Measurements from ENCODE around the gene QSER1.

QSER1 gene

GRCh38 chr11:33015621-33016551, 123.3 kb downstream of the QSER1 start, which contains the start of gene DEPDC7:
Gene DEPDC7, plus strand, starts transcription at chr11:33015878. Its CDS starts 78 bp downstream, at chr11:33015956.
- no peak within 1 kb of the TSS for H3K27ac ChIP-seq
- no peak for TF ChIP-seq ZFX (IDR thresholded peaks at IDR 0.05)
- TF ChIP-seq, protein P1, sequence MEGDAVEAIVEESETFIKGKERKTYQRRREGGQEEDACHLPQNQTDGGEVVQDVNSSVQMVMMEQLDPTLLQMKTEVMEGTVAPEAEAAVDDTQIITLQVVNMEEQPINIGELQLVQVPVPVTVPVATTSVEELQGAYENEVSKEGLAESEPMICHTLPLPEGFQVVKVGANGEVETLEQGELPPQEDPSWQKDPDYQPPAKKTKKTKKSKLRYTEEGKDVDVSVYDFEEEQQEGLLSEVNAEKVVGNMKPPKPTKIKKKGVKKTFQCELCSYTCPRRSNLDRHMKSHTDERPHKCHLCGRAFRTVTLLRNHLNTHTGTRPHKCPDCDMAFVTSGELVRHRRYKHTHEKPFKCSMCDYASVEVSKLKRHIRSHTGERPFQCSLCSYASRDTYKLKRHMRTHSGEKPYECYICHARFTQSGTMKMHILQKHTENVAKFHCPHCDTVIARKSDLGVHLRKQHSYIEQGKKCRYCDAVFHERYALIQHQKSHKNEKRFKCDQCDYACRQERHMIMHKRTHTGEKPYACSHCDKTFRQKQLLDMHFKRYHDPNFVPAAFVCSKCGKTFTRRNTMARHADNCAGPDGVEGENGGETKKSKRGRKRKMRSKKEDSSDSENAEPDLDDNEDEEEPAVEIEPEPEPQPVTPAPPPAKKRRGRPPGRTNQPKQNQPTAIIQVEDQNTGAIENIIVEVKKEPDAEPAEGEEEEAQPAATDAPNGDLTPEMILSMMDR (conservative IDR thresholded peaks at IDR 0.05) = no peak

- TF ChIP-seq, protein P1 (conservative IDR thresholded peaks at IDR 0.05) = no peak
- TF ChIP-seq ZFX (IDR thresholded peaks at IDR 0.05) = no peak
- H3K27ac ChIP-seq = no peak overlapping the region
These were observed 124.0 kb downstream of the QSER1 start for GRCh38 chr11:33016654-33017053.

DNA sequence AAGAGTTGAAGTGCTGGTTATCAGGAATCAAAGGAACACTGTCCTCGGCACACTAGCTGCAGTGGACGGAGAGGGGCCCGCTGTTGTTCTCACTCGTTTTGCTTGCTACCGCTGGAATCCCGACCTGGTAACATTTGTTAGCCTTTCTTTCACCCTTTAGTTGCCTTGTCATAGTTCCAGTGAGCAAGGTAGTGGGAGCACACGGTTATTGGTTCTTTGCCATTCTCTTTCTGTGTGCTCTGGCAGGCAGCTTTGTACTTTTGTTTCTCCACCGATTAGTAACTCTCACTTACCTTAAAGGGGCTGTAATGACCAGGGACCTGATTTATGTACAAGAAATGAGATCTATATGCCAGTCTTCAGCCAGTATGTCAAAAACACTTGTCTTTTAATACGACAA, 124.9 kb downstream of the QSER1 start:
- TF ChIP-seq ZFX (IDR thresholded peaks at IDR 0.05) = no peak
- TF ChIP-seq, protein P1 (conservative IDR thresholded peaks at IDR 0.05) = no peak

DNA sequence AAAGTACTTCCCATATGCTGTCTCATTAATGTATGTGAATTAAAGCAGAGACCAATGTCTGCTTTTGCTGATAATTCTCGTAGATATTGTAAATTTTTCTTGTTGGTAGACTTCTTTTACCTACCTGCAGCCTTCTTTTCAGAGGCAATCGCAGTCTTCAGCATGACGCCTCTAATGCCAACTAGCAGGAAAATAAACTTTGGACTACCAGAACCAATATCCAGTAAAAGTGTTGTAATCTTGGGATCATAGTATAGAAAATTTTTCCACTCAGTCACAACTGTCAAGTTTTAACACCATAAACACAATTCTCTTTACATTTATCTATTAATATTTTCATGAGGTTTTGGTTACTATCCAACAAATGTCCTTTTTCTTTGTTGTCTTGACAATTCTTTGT, 125.4 kb downstream of the QSER1 start:
- TF ChIP-seq ZFX (IDR thresholded peaks at IDR 0.05) = no peak
- TF ChIP-seq, protein P1 (conservative IDR thresholded peaks at IDR 0.05) = no peak
- no peak overlapping the region for H3K27ac ChIP-seq

More for the DNA sequence above, 124.9 kb downstream of the QSER1 start:
- no peak overlapping the region for H3K27ac ChIP-seq

GRCh38 chr11:33018840-33019239, 126.2 kb downstream of the QSER1 start:
- TF ChIP-seq, protein P1 (conservative IDR thresholded peaks at IDR 0.05) = no peak
- no peak for TF ChIP-seq ZFX (IDR thresholded peaks at IDR 0.05)

DNA sequence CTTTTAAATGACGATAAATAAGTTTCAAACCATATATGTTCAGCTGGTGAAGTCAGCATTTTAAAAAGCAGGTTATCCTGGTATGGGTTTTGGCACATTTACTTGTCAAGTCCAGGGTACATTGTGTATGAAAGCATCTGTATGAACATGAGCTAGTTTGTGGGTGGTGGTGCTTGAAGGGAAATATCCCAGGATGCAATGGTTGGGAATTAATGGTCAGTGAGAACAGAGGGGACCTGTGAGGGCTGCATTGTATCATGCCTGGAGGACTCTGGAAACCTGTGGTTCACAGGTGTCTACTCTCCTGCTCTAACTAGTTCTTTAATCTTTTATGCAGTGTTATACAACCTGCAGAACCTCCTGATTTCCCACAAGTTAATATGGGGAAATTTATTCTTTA, 128.9 kb downstream of the QSER1 start:
- no peak overlapping the region for H3K27ac ChIP-seq
- no peak for TF ChIP-seq ZFX (IDR thresholded peaks at IDR 0.05)
- TF ChIP-seq, protein P1 (conservative IDR thresholded peaks at IDR 0.05) = no peak

More at GRCh38 chr11:33018840-33019239, 126.2 kb downstream of the QSER1 start:
- no peak overlapping the region for H3K27ac ChIP-seq

- TF ChIP-seq ZFX (IDR thresholded peaks at IDR 0.05) = no peak
- TF ChIP-seq, protein P1 (conservative IDR thresholded peaks at IDR 0.05) = no peak
- no peak overlapping the region for H3K27ac ChIP-seq
These were observed 129.3 kb downstream of the QSER1 start for GRCh38 chr11:33021937-33022336.
